ENCODE data around the gene XKR3. TPM values are rescaled to one million over a fixed set of nuclear protein-coding genes. Genes with fewer than 3 reads are reported as not detected.

The XKR3 gene
- total and polyA plus RNA-seq, 2 donors (not counting 1 experiment from before 2014, with no cell fraction given) = not detected

DNA sequence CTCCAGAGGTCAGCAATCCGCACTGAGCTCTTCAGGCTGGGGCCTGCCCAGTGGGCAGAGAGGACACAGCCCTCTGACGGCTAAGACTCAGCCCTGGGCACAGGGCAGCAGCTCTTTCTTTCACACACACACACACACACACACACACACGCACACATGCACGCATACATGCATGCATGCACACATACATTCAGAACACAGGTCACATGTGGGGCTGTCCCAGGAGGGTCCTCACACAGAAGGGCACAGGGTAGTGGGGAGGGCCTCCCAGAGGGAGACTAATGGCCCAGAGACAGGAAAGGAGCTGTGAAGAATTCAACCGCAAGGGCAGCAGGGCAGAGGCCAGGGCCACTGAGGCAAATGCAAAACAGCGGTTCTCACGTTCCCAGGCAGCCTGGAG, 20.3 kb upstream of the XKR3 start:
- TF ChIP-seq EZH2 (IDR thresholded peaks at IDR 0.05; ENCODE audit: borderline replicate concordance, insufficient read depth, low read depth, low read length, poor library complexity, severe bottlenecking) = no peak
- Histone ChIP-seq H2AFZ (ENCODE audit: insufficient read depth, low read depth, low read length, poor library complexity, severe bottlenecking) (no peak overlapping the region), H3K27ac (ENCODE audit: low read length in 2 of 2) (no peak overlapping the region), H3K27me3 (replicated peaks in 1 of 4; ENCODE audit: control extremely low read depth in 1 of 4, control insufficient read depth in 3 of 4, insufficient read depth in 4 of 4, low read length in 3 of 4) (no peaks in the 10 kb centered on the region), H3K4me2 (replicated peaks; ENCODE audit: low read depth, low read length, poor library complexity, severe bottlenecking) (no peak overlapping the region), H4K20me1 (ENCODE audit: control insufficient read depth, insufficient read depth, low read length, poor library complexity, severe bottlenecking) (no peaks in the 10 kb centered on the region), H3K9ac (ENCODE audit: low read length) (no peak overlapping the region), H3K9me3 (ENCODE audit: control extremely low read depth in 1 of 3, control insufficient read depth in 2 of 3, insufficient read depth in 1 of 3, low read length in 2 of 3) (peaks cover 0 to 20% (median 0%) of the 10 kb centered on the region in 3 donors), H3K4me1 (ENCODE audit: control insufficient read depth in 2 of 2, insufficient read depth in 2 of 2, low read length in 2 of 2) (no peaks in the 10 kb centered on the region), H3K4me3 (ENCODE audit: control extremely low read depth in 1 of 5, extremely low read depth in 1 of 5, insufficient read depth in 1 of 5, low read depth in 2 of 5, low read length in 4 of 5) (no peak overlapping the region), H3K36me3 (replicated peaks in 1 of 2; ENCODE audit: control extremely low read depth in 1 of 2, control insufficient read depth in 1 of 2, extremely low read depth in 1 of 2, insufficient read depth in 2 of 2, low read length in 1 of 2) (no peaks in the 10 kb centered on the region), H3K79me2 (ENCODE audit: control insufficient read depth, insufficient read depth, low read length) (no peaks in the 10 kb centered on the region)
- H3K27me3 Mint-ChIP-seq = no peaks in the 10 kb centered on the region
- no peak for ATAC-seq (ENCODE audit: low read depth)
- CTCF ChIA-PET = interaction anchor here (1.3 kb wide), 1 partner anchor 61 kb away, joined by 3 read pairs; no protein-coding TSS in a partner anchor
- H3K27ac Mint-ChIP-seq = no peak overlapping the region
- intact Hi-C loops (cut with micrococcal nuclease) = no loop called here
- H3K4me1 Mint-ChIP-seq = peaks cover 6% of the 10 kb centered on the region
- DNase-seq = no peak
- WGBS (ENCODE audit: insufficient coverage) = 89% methylated on average over 5 of the region's 7 CpGs
- no peak overlapping the region for H3K4me3 Mint-ChIP-seq
- H3K9me3 Mint-ChIP-seq (ENCODE audit: insufficient read depth) = peaks cover 5% of the 10 kb centered on the region
- POLR2A ChIA-PET = no interaction called here

DNA sequence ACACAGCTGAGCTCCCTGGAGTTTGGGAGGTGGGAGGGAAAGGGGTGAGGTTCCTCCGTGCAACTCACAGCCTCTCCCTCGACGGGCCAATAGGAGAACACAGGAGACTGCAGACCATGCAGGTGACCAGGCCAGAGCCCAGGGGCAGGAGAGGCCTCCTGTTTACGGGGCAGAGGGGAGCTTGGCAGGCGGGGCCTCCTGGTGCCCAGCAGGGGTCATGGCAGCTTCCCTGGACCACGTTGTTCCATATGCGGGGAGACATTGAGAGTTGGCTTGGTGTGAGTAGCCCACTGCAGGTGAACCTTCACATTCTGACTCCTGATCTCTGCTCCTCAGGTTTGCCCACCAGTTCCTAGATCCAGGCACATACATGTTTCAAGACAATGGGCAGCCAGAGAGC, 19.3 kb upstream of the XKR3 start:
- ATAC-seq (ENCODE audit: low read depth) (no peak), DNase-seq (no peak)
- no peak for TF ChIP-seq EZH2 (IDR thresholded peaks at IDR 0.05; ENCODE audit: borderline replicate concordance, insufficient read depth, low read depth, low read length, poor library complexity, severe bottlenecking)
- Histone ChIP-seq H3K36me3 (replicated peaks in 1 of 2; ENCODE audit: control extremely low read depth in 1 of 2, control insufficient read depth in 1 of 2, extremely low read depth in 1 of 2, insufficient read depth in 2 of 2, low read length in 1 of 2) (no peaks in the 10 kb centered on the region), H3K4me2 (replicated peaks; ENCODE audit: low read depth, low read length, poor library complexity, severe bottlenecking) (no peak overlapping the region), H3K9ac (ENCODE audit: low read length) (no peak overlapping the region), H4K20me1 (ENCODE audit: control insufficient read depth, insufficient read depth, low read length, poor library complexity, severe bottlenecking) (no peaks in the 10 kb centered on the region), H3K4me1 (ENCODE audit: control insufficient read depth in 2 of 2, insufficient read depth in 2 of 2, low read length in 2 of 2) (no peaks in the 10 kb centered on the region), H3K27ac (ENCODE audit: low read length in 2 of 2) (no peak overlapping the region), H3K27me3 (replicated peaks in 1 of 4; ENCODE audit: control extremely low read depth in 1 of 4, control insufficient read depth in 3 of 4, insufficient read depth in 4 of 4, low read length in 3 of 4) (no peaks in the 10 kb centered on the region), H3K4me3 (ENCODE audit: control extremely low read depth in 1 of 5, extremely low read depth in 1 of 5, insufficient read depth in 1 of 5, low read depth in 2 of 5, low read length in 4 of 5) (no peak overlapping the region), H3K79me2 (ENCODE audit: control insufficient read depth, insufficient read depth, low read length) (no peaks in the 10 kb centered on the region), H3K9me3 (ENCODE audit: control extremely low read depth in 1 of 3, control insufficient read depth in 2 of 3, insufficient read depth in 1 of 3, low read length in 2 of 3) (peaks cover 0 to 20% (median 0%) of the 10 kb centered on the region in 3 donors), H2AFZ (ENCODE audit: insufficient read depth, low read depth, low read length, poor library complexity, severe bottlenecking) (no peak overlapping the region)
- intact Hi-C loops (cut with micrococcal nuclease) = no loop called here
- ChIA-PET CTCF (interaction anchor here (1.3 kb wide), 1 partner anchor 60 kb away, joined by 3 read pairs; no protein-coding TSS in a partner anchor), POLR2A (no interaction called here)
- H3K4me3 Mint-ChIP-seq = no peak overlapping the region
- peaks cover 6% of the 10 kb centered on the region for H3K4me1 Mint-ChIP-seq
- peaks cover 5% of the 10 kb centered on the region for H3K9me3 Mint-ChIP-seq (ENCODE audit: insufficient read depth)
- no peaks in the 10 kb centered on the region for H3K27me3 Mint-ChIP-seq
- WGBS (ENCODE audit: insufficient coverage) = 93% methylated on average over 6 of the region's 7 CpGs
- H3K27ac Mint-ChIP-seq = no peak overlapping the region

Data from B cell (primary cell).